Left ventricle myocardium inferior (tissue), 1 donor: ENCODE measurements around the gene VIL1. TPM values are rescaled to one million over a fixed set of nuclear protein-coding genes. Genes with fewer than 3 reads are reported as not detected.

Source experiments
- DNase-seq: peaks from one replicate; pipeline ENCODE4 v3.0.0-alpha.2; 2020
- H3K27ac ChIP-seq: fragments of 200-600 bp; replicated peaks from 2 replicates; pipeline ENCODE4 v1.8.0; 2021
- H3K27me3 ChIP-seq: fragments of 200-600 bp; 2 replicates; pipeline ENCODE4 v1.8.0; 2021; ENCODE audit warnings: low read depth
- H3K36me3 ChIP-seq: fragments of 200-600 bp; 2 replicates; pipeline ENCODE4 v1.8.0; 2021
- H3K4me1 ChIP-seq: fragments of 200-600 bp; 2 replicates; pipeline ENCODE4 v1.8.0; 2021
- H3K4me3 ChIP-seq: fragments of 200-600 bp; 2 replicates; pipeline ENCODE4 v1.8.0; 2021; ENCODE audit warnings: mild to moderate bottlenecking, moderate library complexity
- H3K9me3 ChIP-seq: fragments of 200-600 bp; replicated peaks from 2 replicates; pipeline ENCODE4 v1.8.0; 2021
- CTCF ChIP-seq: fragments of 200-600 bp; IDR thresholded peaks from 2 replicates; pipeline ENCODE4 v1.8.0; 2021; ENCODE audit warnings: antibody characterized with exemption, mild to moderate bottlenecking, borderline replicate concordance
- intact Hi-C: fragments of 100-400 bp; cut with micrococcal nuclease; formaldehyde crosslinking; loops from one replicate; pipeline ENCODE4 v1.11.0; 2022
- total RNA-seq: library from RNA; stranded (reverse); fragmentation: NEBNext Ultra II Directional; extraction: Animal tissue kit (Norgen Biotek cat#: 25700); gene quantifications from one replicate; pipeline ENCODE4 v1.2.1, GENCODE V29; 2021
- donor health status: DM: no; HTN: yes; CAD: no; lungs with severe emphysema.

Gene VIL1
- total RNA-seq, 1 donor from 2014 or later, result not detected

- Histone ChIP-seq H3K27ac (peak overlapping the region; percentile 95), H3K9me3 (no peaks in the 10 kb centered on the region), H3K4me1 (peaks cover 74% of the 10 kb centered on the region), H3K36me3 (peaks cover 43% of the 10 kb centered on the region), H3K4me3 (peak overlapping the region; percentile 68), H3K27me3 (no peaks in the 10 kb centered on the region)
- DNase-seq, result no peak
- TF ChIP-seq CTCF, result no peak
- intact Hi-C loops, result no loop called here
Measured at GRCh38 chr2:218405086-218405745, 13.7 kb upstream of the VIL1 start.

- DNase-seq, result no peak
- peaks cover 68% of the 10 kb centered on the region for H3K4me1 ChIP-seq
- H3K9me3 ChIP-seq, result no peaks in the 10 kb centered on the region
- peak overlapping the region; percentile 68 for H3K4me3 ChIP-seq
- intact Hi-C loops, result no loop called here
- H3K36me3 ChIP-seq, result peaks cover 43% of the 10 kb centered on the region
- peak overlapping the region; percentile 95 for H3K27ac ChIP-seq
- no peaks in the 10 kb centered on the region for H3K27me3 ChIP-seq
- no peak for TF ChIP-seq CTCF
Measured at GRCh38 chr2:218405746-218406208, 13.1 kb upstream of the VIL1 start.

- peaks cover 40% of the 10 kb centered on the region for H3K36me3 ChIP-seq
- no peaks in the 10 kb centered on the region for H3K9me3 ChIP-seq
- TF ChIP-seq CTCF, result peak; percentile 83
- peak overlapping the region; percentile 68 for H3K4me3 ChIP-seq
- intact Hi-C loops, result no loop called here
- peak; percentile 98 for DNase-seq
- peaks cover 62% of the 10 kb centered on the region for H3K4me1 ChIP-seq
- no peaks in the 10 kb centered on the region for H3K27me3 ChIP-seq
- H3K27ac ChIP-seq, result peak overlapping the region; percentile 95
Measured at GRCh38 chr2:218406209-218406948, 12.5 kb upstream of the VIL1 start.

- intact Hi-C loops, result no loop called here
- Histone ChIP-seq H3K4me1 (peaks cover 55% of the 10 kb centered on the region), H3K9me3 (no peaks in the 10 kb centered on the region), H3K4me3 (peak overlapping the region; percentile 68), H3K27me3 (no peaks in the 10 kb centered on the region), H3K27ac (peak overlapping the region; percentile 95), H3K36me3 (peaks cover 32% of the 10 kb centered on the region)
- DNase-seq, result peak; percentile 71
- no peak for TF ChIP-seq CTCF
Measured at GRCh38 chr2:218406949-218407618, 11.8 kb upstream of the VIL1 start.

DNA sequence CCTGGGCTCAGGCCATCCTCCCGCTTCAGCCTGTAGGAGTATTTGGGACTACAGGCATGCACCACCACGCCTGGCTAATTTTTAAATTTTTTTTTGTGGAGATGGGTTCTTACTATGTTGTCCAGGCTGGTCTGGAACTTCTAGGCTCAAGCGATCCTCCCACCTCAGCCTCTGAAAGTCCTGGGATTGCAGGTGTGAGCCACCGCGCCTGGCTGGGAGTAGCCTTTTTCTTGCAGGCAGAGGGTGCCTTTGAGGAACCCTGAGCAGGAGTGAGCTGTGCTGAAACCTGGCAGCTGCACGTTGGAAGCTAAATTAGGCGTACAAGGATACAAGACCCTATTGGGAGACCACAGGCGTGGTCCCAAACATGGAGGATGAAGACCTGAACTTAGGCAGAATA lies 11.2 kb upstream of the VIL1 start:
- no peaks in the 10 kb centered on the region for H3K27me3 ChIP-seq
- no peak for TF ChIP-seq CTCF
- peaks cover 26% of the 10 kb centered on the region for H3K36me3 ChIP-seq
- intact Hi-C loops, result no loop called here
- peak overlapping the region; percentile 95 for H3K27ac ChIP-seq
- H3K4me1 ChIP-seq, result peaks cover 49% of the 10 kb centered on the region
- no peak for DNase-seq
- no peaks in the 10 kb centered on the region for H3K9me3 ChIP-seq
- H3K4me3 ChIP-seq, result no peak overlapping the region
